Upper lobe of left lung (tissue), 4 donors: ENCODE results near the gene AAGAB.

Experiments
- EP300 ChIP-seq, 4 donors: sonication (generic); formaldehyde crosslinking; IDR thresholded peaks; one replicate each; pipeline ENCODE4 v1.5.1; 2017; ENCODE audit warnings: antibody characterized with exemption in 4 of 4, control low read depth in 2 of 4
- POLR2A ChIP-seq, 4 donors: fragments of 450-650 bp; IDR thresholded peaks; one replicate each; pipeline ENCODE4 v1.5.1; 2016 to 2017; ENCODE audit warnings: antibody characterized with exemption in 4 of 4, mild to moderate bottlenecking in 2 of 4
- TF ChIP-seq, protein P1 (sequence below), 6 experiments: fragments of 450-650 bp in 4 of 6; fragments of 200-600 bp in 2 of 6; sonication (generic) in 2 of 6; IDR thresholded peaks; one replicate each; pipeline ENCODE4 v1.5.1; 2016 to 2019; ENCODE audit warnings: antibody characterized with exemption in 6 of 6

DNA sequence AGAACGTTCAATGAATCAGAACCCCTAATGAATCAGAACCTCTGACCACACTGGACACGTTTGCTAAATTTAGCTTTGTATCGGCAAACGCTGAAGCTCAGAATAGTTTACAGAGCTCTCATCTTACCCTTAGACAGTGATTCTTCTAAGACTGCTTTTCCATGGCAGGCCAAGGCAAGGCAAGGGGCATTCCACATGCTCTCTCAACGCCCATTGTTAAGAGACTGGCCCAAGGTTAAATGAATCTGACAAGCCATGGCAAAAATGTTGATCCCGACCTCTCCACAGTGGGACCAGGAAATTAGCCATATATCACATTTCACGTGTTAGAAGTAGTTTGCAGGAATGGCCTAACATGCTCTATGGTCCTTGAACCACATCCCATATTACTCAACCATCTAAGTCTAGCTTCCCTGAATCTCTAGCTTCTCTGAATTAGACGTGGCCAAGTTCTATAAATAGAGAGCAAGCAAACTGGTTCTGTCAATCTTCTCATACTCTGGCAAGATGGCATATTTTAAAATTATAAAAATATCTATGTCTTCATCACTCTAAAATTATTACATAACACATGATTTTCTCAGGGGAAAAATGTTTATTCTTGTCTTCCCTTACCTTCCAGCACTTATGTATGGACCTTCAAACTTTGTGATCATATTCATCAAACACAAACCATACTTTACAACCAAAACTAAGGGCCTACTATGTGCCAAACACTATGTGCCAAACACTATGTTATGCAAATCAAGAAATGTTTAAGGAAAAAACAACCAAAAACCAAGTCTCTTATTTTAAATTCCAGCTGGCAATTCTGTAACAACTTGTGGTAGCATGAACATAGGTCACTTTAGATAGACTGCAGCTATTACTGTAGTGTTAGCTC, 54.3 kb downstream of the AAGAB start:
- no peak for TF ChIP-seq POLR2A (IDR thresholded peaks at IDR 0.05)
- no peak for TF ChIP-seq EP300 (IDR thresholded peaks at IDR 0.05)
- TF ChIP-seq, protein P1, sequence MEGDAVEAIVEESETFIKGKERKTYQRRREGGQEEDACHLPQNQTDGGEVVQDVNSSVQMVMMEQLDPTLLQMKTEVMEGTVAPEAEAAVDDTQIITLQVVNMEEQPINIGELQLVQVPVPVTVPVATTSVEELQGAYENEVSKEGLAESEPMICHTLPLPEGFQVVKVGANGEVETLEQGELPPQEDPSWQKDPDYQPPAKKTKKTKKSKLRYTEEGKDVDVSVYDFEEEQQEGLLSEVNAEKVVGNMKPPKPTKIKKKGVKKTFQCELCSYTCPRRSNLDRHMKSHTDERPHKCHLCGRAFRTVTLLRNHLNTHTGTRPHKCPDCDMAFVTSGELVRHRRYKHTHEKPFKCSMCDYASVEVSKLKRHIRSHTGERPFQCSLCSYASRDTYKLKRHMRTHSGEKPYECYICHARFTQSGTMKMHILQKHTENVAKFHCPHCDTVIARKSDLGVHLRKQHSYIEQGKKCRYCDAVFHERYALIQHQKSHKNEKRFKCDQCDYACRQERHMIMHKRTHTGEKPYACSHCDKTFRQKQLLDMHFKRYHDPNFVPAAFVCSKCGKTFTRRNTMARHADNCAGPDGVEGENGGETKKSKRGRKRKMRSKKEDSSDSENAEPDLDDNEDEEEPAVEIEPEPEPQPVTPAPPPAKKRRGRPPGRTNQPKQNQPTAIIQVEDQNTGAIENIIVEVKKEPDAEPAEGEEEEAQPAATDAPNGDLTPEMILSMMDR (IDR thresholded peaks at IDR 0.05): no peak
